GM12891 (cell line): ENCODE measurements around the gene UCHL1.
"Not testable (repeated sequence)": the region's sequence is repeated elsewhere in the genome, so short reads cannot be mapped to it uniquely, and the experiment has no call there.

Experiments used
- PAX5 ChIP-seq: IDR thresholded peaks from 2 replicates; pipeline ENCODE4 v1.6.1; 2011; ENCODE audit warnings: low read length, moderate library complexity, mild to moderate bottlenecking; ENCODE audit not compliant: insufficient read depth, severe bottlenecking
- POLR2A ChIP-seq: IDR thresholded peaks from 2 replicates; pipeline ENCODE4 v1.6.1; 2011; ENCODE audit warnings: low read depth, low read length, control low read depth
- POLR2AphosphoS5 ChIP-seq: IDR thresholded peaks from 2 replicates; pipeline ENCODE4 v1.6.1; 2011; ENCODE audit warnings: low read depth, low read length, control low read depth
- SPI1 ChIP-seq: IDR thresholded peaks from 2 replicates; pipeline ENCODE4 v1.6.1; 2011; ENCODE audit warnings: low read depth, low read length, control low read depth
- TAF1 ChIP-seq: IDR thresholded peaks from 2 replicates; pipeline ENCODE4 v1.6.1; 2011; ENCODE audit warnings: low read depth, low read length, control low read depth

- not testable (repeated sequence) for TF ChIP-seq TAF1, POLR2A, SPI1, POLR2AphosphoS5, PAX5
These were observed 58.7 kb downstream of the UCHL1 start for GRCh38 chr4:41315426-41315825.
